Chondrocyte (in vitro differentiated cells): ENCODE results near the gene NPAS3. TPM values are rescaled to one million over a fixed set of nuclear protein-coding genes. Genes with fewer than 3 reads are reported as not detected.

ENCODE experiments used
- DNase-seq: peaks from one replicate; pipeline ENCODE4 v3.0.0; 2021; ENCODE audit warnings: mixed read lengths, low spot score
- H3K27ac Mint-ChIP-seq: one replicate; pipeline ENCODE4 v1.8.0; 2021; ENCODE audit warnings: mild to moderate bottlenecking, moderate library complexity, mixed read lengths; ENCODE audit not compliant: unreplicated experiment
- H3K27me3 Mint-ChIP-seq: 2 replicates; pipeline ENCODE4 v1.8.0; 2021; ENCODE audit warnings: low read depth, mixed read lengths
- H3K36me3 Mint-ChIP-seq: 2 replicates; pipeline ENCODE4 v1.8.0; 2021; ENCODE audit warnings: low read depth, mixed read lengths
- H3K4me1 Mint-ChIP-seq: 2 replicates; pipeline ENCODE4 v1.8.0; 2021; ENCODE audit warnings: low read depth, mild to moderate bottlenecking, mixed read lengths
- H3K4me3 Mint-ChIP-seq: one replicate; pipeline ENCODE4 v1.8.0; 2021; ENCODE audit warnings: mild to moderate bottlenecking, moderate library complexity, mixed read lengths; ENCODE audit not compliant: unreplicated experiment
- H3K9me3 Mint-ChIP-seq: 2 replicates; pipeline ENCODE4 v1.8.0; 2021; ENCODE audit warnings: low read depth, mixed read lengths
- CTCF ChIP-seq: fragments of 200-600 bp; sonication (generic); IDR thresholded peaks from 2 replicates; pipeline ENCODE4 v1.5.0; 2021; ENCODE audit warnings: antibody characterized with exemption, mild to moderate bottlenecking, moderate library complexity
- total RNA-seq: library from RNA; stranded (reverse); gene quantifications from 3 replicates; pipeline ENCODE4 v1.2.1, GENCODE V29; 2021

Gene NPAS3
- total RNA-seq, 1 donor from 2014 or later = 2.6 TPM

DNA sequence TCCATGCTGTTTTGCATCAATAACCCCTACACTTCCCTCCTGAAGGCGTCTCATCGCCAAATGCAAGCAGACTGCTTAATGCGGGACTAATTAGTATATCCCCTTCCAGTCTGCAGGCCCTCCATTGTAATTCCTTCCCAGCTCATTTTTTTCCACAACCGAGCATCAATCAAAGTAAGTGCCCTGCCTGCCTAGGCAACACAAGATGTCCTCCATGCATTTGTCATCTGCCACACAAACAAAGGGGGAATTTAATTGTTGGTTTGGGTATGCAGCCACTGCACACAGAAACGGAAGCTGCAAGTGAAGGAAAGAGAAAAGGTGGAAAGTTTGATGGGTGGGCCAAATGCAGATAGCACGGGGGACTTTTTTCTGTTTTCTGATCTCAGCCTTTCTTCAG, 844.2 kb downstream of the NPAS3 start:
- H3K9me3 Mint-ChIP-seq = no peaks in the 10 kb centered on the region
- no peak overlapping the region for H3K4me3 Mint-ChIP-seq
- H3K36me3 Mint-ChIP-seq = no peaks in the 10 kb centered on the region

GRCh38 chr14:33786091-33786825, 847.6 kb downstream of the NPAS3 start:
- no peak for TF ChIP-seq CTCF
- Mint-ChIP-seq H3K4me1 (peaks cover 5% of the 10 kb centered on the region), H3K27ac (no peak overlapping the region), H3K4me3 (no peak overlapping the region), H3K36me3 (no peaks in the 10 kb centered on the region), H3K27me3 (no peaks in the 10 kb centered on the region), H3K9me3 (no peaks in the 10 kb centered on the region)
- DNase-seq = no peak

More for the DNA sequence above, 844.2 kb downstream of the NPAS3 start:
- Mint-ChIP-seq H3K4me1 (peaks cover 21% of the 10 kb centered on the region), H3K27me3 (no peaks in the 10 kb centered on the region), H3K27ac (no peak overlapping the region)
- DNase-seq = no peak
- no peak for TF ChIP-seq CTCF

DNA sequence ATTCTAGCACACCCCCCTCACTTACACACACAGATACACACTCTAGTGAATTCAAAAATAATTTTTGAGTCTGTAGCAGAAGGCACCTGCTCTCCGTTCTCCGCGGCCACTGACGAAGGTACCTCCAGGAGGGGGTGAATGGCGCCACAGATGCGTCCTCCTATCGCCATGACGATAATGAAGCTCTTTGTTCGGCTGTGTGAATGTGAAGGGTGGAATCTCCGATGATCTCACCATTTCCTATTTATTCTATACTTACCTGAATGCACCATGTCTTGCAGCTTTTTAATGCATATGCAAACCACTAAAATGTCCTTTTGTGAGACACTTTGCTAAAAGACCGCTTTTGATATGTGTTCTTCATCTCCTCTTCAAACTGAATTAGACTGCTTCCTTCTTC, 849.5 kb downstream of the NPAS3 start:
- no peak overlapping the region for H3K27ac Mint-ChIP-seq
- TF ChIP-seq CTCF = no peak
- no peaks in the 10 kb centered on the region for H3K36me3 Mint-ChIP-seq
- no peaks in the 10 kb centered on the region for H3K27me3 Mint-ChIP-seq
- H3K9me3 Mint-ChIP-seq = no peaks in the 10 kb centered on the region
- H3K4me1 Mint-ChIP-seq = peaks cover 11% of the 10 kb centered on the region
- no peak for DNase-seq
- H3K4me3 Mint-ChIP-seq = no peak overlapping the region

- Mint-ChIP-seq H3K9me3 (no peaks in the 10 kb centered on the region), H3K4me1 (peaks cover 12% of the 10 kb centered on the region), H3K27me3 (no peaks in the 10 kb centered on the region), H3K4me3 (no peak overlapping the region), H3K27ac (no peak overlapping the region), H3K36me3 (no peaks in the 10 kb centered on the region)
- DNase-seq = no peak
- no peak for TF ChIP-seq CTCF
Observed at GRCh38 chr14:33790996-33791395, 852.3 kb downstream of the NPAS3 start.

GRCh38 chr14:33792009-33792719, 853.5 kb downstream of the NPAS3 start:
- Mint-ChIP-seq H3K9me3 (no peaks in the 10 kb centered on the region), H3K27ac (no peak overlapping the region), H3K27me3 (no peaks in the 10 kb centered on the region), H3K4me1 (peaks cover 12% of the 10 kb centered on the region), H3K4me3 (no peak overlapping the region), H3K36me3 (no peaks in the 10 kb centered on the region)
- no peak for TF ChIP-seq CTCF
- DNase-seq = no peak
